GM10266 (cell line): ENCODE measurements around the gene SPSB4.

Source experiments
- DNase-seq: peaks from one replicate; pipeline ENCODE4 v3.0.0; 2012; ENCODE audit errors: extremely low spot score
- TF ChIP-seq, protein P1 (sequence below): IDR thresholded peaks from 2 replicates; pipeline ENCODE4 v1.5.1; 2012; ENCODE audit warnings: mild to moderate bottlenecking, low read depth; ENCODE audit not compliant: control insufficient read depth, insufficient read depth; ENCODE audit errors: missing control alignments

Gene SPSB4

DNA sequence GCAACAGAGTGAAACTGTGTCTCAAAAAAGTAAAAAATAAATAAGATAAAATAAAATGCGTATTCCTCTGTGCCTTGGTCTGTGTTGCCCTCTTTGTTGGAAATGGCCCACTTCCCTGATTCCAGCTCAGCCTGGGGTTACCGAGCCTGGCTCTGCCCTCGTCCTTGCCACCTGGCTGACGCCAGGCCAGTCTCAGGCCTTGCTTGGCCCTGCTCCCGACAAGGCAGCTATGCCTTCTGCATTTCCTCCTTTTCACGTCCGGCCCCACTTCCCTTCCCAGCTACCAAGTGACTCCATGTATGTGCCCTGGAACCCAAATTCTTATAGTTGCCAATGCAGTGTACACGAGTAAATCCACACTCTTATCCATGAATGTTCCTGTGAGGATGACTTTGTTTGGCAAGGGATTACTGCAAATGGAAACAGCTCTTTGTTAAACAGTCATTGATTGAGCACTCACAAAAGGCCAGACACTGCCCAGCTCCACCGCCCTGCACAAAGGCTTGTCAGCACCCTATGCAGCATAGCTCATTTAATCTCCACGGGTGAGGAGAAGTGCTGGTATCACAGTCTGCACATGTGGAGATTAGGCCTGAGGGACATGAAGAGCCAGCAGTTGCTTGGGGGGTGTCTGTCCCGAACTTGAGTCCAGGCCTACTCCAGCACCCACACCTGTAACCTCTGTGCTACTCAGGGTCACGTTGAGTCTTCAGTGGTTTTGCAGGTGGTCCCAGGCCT, 25.1 kb downstream of the SPSB4 start:
- DNase-seq = no peak
- TF ChIP-seq, protein P1, sequence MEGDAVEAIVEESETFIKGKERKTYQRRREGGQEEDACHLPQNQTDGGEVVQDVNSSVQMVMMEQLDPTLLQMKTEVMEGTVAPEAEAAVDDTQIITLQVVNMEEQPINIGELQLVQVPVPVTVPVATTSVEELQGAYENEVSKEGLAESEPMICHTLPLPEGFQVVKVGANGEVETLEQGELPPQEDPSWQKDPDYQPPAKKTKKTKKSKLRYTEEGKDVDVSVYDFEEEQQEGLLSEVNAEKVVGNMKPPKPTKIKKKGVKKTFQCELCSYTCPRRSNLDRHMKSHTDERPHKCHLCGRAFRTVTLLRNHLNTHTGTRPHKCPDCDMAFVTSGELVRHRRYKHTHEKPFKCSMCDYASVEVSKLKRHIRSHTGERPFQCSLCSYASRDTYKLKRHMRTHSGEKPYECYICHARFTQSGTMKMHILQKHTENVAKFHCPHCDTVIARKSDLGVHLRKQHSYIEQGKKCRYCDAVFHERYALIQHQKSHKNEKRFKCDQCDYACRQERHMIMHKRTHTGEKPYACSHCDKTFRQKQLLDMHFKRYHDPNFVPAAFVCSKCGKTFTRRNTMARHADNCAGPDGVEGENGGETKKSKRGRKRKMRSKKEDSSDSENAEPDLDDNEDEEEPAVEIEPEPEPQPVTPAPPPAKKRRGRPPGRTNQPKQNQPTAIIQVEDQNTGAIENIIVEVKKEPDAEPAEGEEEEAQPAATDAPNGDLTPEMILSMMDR = no peak

DNA sequence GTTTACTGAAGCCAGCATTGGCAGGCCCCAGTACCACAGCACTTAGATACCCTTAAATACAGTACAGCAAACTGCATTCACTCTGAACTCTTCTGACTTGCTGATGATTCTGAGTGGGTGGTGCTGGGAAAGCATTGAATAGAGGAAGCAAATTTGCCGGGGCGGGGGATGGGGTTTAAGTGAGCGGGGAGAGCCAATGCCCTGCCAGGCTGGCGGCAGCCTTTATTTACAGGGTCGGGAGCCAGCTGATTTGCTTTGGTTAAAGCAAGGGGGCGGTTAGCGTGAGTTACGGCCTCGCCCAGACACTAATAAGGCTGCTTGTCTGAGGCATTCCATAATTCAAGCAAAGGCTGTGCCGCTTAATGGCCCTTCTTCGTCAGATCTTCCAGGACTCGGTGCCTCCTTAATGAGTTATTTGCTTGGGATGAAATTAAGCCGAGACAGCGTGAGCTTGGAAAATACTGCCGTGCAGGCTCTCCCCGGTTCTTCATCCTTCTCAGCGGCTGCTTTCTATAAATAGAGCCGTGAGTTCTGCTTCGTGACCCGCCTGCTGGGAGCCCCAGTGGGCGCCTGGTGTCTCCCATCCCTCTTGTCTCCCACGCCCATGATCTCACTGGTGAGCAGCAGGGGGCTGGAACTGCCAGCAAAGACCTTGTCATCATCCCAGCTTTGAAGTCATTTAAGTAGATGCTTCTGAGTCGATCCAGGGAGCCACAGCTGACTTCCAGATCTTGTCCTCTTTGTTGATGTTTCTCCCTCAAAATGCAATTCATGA, 25.8 kb downstream of the SPSB4 start:
- DNase-seq = no peak
- TF ChIP-seq, protein P1 = no peak

DNA sequence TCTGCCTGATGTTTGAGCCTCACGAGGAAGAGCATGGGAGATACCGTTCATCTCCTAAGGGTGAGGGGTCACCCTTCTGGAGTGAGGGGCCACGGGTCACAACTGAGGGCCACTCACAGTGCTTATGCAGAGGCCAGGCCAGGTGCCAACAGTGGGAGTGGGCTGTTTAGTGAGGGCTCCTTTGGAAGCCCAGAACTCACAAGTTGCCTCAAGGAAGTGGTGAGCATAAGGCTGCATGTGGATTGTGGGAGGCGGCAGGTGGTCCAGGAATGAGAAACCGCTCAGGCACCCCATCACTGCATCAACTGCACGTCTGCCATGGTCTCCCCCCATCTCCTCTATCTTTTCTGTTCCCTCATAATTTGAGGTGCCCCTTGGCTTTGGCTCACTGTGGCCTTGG, 26.5 kb downstream of the SPSB4 start:
- TF ChIP-seq, protein P1 = no peak
- DNase-seq = no peak

DNA sequence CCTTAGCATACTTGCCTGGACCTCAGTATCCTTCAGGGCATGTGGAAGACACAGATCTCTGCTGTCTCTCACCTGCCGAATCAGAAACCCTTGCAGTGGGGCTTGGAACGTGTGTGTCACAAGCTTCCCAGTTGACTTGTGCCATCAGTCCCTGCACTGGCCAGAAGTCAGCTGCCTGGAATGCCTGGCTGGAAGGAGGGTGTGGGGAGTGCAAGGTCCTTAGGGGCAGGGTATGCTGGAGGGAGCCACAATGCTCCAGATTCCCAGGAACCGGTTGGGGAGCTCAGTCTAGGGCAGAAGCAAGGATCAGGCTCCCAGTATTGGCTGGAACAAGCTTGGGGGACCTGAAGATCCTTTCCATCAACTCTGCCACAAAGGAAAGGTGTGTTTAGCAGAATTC, 27.1 kb downstream of the SPSB4 start:
- no peak for DNase-seq
- TF ChIP-seq, protein P1 = no peak

DNA sequence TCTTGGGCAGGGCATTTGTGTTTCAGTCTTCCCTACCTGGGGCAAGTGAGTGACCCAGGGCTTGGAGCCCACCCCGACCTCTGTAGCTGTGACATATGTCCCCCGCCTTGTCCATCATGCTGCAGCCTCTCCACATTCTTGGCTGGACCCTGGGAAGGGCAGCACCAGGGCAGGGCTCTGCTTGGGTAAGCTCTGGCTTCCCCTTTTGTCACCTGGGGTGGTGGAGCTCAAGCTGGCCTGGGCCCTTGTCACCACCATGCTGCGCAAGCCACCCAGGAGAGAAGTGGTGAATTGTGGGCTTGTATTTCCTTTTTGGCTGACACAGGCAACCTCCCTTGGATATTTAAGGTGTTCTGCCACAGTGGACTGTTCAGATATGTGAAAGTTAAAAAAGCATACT, 29.3 kb downstream of the SPSB4 start:
- TF ChIP-seq, protein P1 = no peak
- no peak for DNase-seq

DNA sequence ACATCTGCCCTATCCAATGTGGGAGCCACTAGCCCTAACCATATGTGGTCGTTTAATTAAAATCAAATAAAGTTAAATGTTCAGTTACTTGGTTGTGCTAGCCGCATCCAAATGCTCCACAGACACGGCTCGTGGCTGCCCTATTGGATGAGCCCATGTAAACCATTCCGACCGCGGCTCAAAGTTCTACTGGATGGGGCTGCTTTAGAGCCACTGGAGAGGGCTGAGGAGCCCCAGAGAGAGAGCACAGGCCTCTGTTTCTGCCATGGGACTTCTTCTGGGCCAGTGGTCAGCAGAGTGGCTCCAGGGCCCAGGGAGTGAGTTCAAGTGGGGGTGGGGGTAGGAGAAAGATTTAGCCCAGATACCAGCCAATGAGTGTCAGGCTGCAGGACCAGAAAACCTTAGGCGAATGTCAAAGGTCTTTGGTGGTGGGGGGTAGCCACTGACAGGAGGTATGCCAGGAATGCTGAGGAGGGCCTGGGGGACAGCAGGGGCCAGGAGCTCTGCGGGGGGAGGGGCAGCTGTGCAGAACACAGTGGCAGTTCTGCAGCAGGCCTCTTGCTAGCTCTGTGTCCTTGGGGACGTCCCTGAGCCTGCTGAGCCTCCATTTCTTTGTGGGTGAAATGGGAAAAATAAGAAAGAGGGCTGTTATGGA, 30.1 kb downstream of the SPSB4 start:
- TF ChIP-seq, protein P1 = no peak
- DNase-seq = no peak
